GM18507 (cell line): Measurements from ENCODE around the gene LIMS2.

Experiments
- DNase-seq: peaks from one replicate; pipeline ENCODE4 v3.0.0; 2011; ENCODE audit warnings: low read depth; ENCODE audit not compliant: insufficient read length; ENCODE audit errors: extremely low spot score
- FAIRE-seq: peaks from 2 replicates; lab custom pipeline; 2011; peaks lifted over from hg19 to GRCh38; lab: Jason Lieb, UNC

The LIMS2 gene

GRCh38 chr2:127661072-127661649 lies 14.2 kb downstream of the LIMS2 start:
- FAIRE-seq (no peak), DNase-seq (no peak)

- DNase-seq (no peak), FAIRE-seq (no peak)
Observed at GRCh38 chr2:127660291-127660578, 15.1 kb downstream of the LIMS2 start.

GRCh38 chr2:127659408-127660290 lies 15.7 kb downstream of the LIMS2 start:
- DNase-seq (no peak), FAIRE-seq (no peak)

GRCh38 chr2:127658641-127659407 lies 16.5 kb downstream of the LIMS2 start:
- no peak for DNase-seq
- FAIRE-seq: no peak

- DNase-seq (no peak), FAIRE-seq (no peak)
Observed at GRCh38 chr2:127658146-127658545, 17.2 kb downstream of the LIMS2 start.

GRCh38 chr2:127657232-127657595 lies 18.1 kb downstream of the LIMS2 start:
- FAIRE-seq: no peak

GRCh38 chr2:127656569-127657231 lies 18.6 kb downstream of the LIMS2 start:
- FAIRE-seq (no peak), DNase-seq (no peak)

More at GRCh38 chr2:127657232-127657595, 18.1 kb downstream of the LIMS2 start:
- no peak for DNase-seq

- no peak for FAIRE-seq
- DNase-seq: no peak
Observed at GRCh38 chr2:127655209-127656073, 19.9 kb downstream of the LIMS2 start.

GRCh38 chr2:127654838-127655175 lies 20.5 kb downstream of the LIMS2 start:
- FAIRE-seq (no peak), DNase-seq (no peak)

- DNase-seq (no peak), FAIRE-seq (no peak)
Observed at GRCh38 chr2:127654084-127654837, 21.1 kb downstream of the LIMS2 start.

GRCh38 chr2:127653421-127654083 lies 21.8 kb downstream of the LIMS2 start:
- DNase-seq (no peak), FAIRE-seq (no peak)

- no peak for FAIRE-seq
Observed at GRCh38 chr2:127652786-127653357, 22.5 kb downstream of the LIMS2 start.

GRCh38 chr2:127651971-127652550 lies 23.3 kb downstream of the LIMS2 start:
- DNase-seq (no peak), FAIRE-seq (no peak)

More at GRCh38 chr2:127652786-127653357, 22.5 kb downstream of the LIMS2 start:
- DNase-seq: no peak

GRCh38 chr2:127651381-127651809 lies 23.9 kb downstream of the LIMS2 start:
- DNase-seq (no peak), FAIRE-seq (no peak)

- DNase-seq (no peak), FAIRE-seq (no peak)
Observed at GRCh38 chr2:127650785-127651380, 24.4 kb downstream of the LIMS2 start.

- FAIRE-seq: no peak
- DNase-seq: no peak
Observed at GRCh38 chr2:127650041-127650784, 25.1 kb downstream of the LIMS2 start.
